ENCODE measurements around the gene PRDM10.
"Not testable (repeated sequence)": the region's sequence is repeated elsewhere in the genome, so short reads cannot be mapped to it uniquely, and the experiment has no call there.

The PRDM10 gene

GRCh38 chr11:129895126-129896041 lies 107.3 kb downstream of the PRDM10 start, which contains the start of gene NFRKB:
Gene NFRKB, minus strand, starts transcription at chr11:129895578. Its CDS starts 2,729 bp downstream, at chr11:129892849.
- DNase-seq (ENCODE audit: low spot score) = peak; percentile 87

GRCh38 chr11:129894278-129895125 lies 108.1 kb downstream of the PRDM10 start:
- DNase-seq (ENCODE audit: low spot score) = peak; percentile 1

- peak; percentile 22 for DNase-seq (ENCODE audit: low spot score)
Observed at GRCh38 chr11:129888451-129888850, 114.2 kb downstream of the PRDM10 start.

- no peak for DNase-seq (ENCODE audit: low spot score)
Observed at GRCh38 chr11:129885381-129885780, 117.3 kb downstream of the PRDM10 start.

GRCh38 chr11:129884581-129884980 lies 118.1 kb downstream of the PRDM10 start:
- no peak for DNase-seq (ENCODE audit: low spot score)

GRCh38 chr11:129881570-129882170 lies 121.0 kb downstream of the PRDM10 start:
- peak; percentile 23 for DNase-seq (ENCODE audit: low spot score)

GRCh38 chr11:129880311-129880710 lies 122.3 kb downstream of the PRDM10 start:
- DNase-seq (ENCODE audit: low spot score) = no peak

- no peak for DNase-seq (ENCODE audit: low spot score)
Observed at GRCh38 chr11:129871914-129872313, 130.7 kb downstream of the PRDM10 start.

GRCh38 chr11:129868626-129869025 lies 134.0 kb downstream of the PRDM10 start:
- DNase-seq (ENCODE audit: low spot score) = not testable (repeated sequence)

GRCh38 chr11:129866311-129866710 lies 136.3 kb downstream of the PRDM10 start:
- DNase-seq (ENCODE audit: low spot score) = no peak

- no peak for DNase-seq (ENCODE audit: low spot score)
Observed at GRCh38 chr11:129865701-129866100, 136.9 kb downstream of the PRDM10 start.

- no peak for DNase-seq (ENCODE audit: low spot score)
Observed at GRCh38 chr11:129864811-129865210, 137.8 kb downstream of the PRDM10 start.

- no peak for DNase-seq (ENCODE audit: low spot score)
Observed at GRCh38 chr11:129861702-129862522, 140.7 kb downstream of the PRDM10 start.

- no peak for DNase-seq (ENCODE audit: low spot score)
Observed at GRCh38 chr11:129856036-129856435, 146.6 kb downstream of the PRDM10 start.

GRCh38 chr11:129855086-129855485 lies 147.5 kb downstream of the PRDM10 start:
- no peak for DNase-seq (ENCODE audit: low spot score)

- DNase-seq (ENCODE audit: low spot score) = no peak
Observed at GRCh38 chr11:129854232-129854805, 148.3 kb downstream of the PRDM10 start.

GRCh38 chr11:129853518-129854231 lies 149.0 kb downstream of the PRDM10 start:
- peak; percentile 67 for DNase-seq (ENCODE audit: low spot score)

GRCh38 chr11:129852125-129852740 lies 150.4 kb downstream of the PRDM10 start:
- no peak for DNase-seq (ENCODE audit: low spot score)

All from CD4-positive, alpha-beta T cell treated with Interleukin-15 for 4 hours (primary cell).